Fibroblast of peridontal ligament (primary cell): ENCODE results near the gene TMEM184A.

Experiments used
- DNase-seq: peaks from one replicate; pipeline ENCODE4 v3.0.0-alpha.2; 2010; ENCODE audit errors: extremely low read depth

The TMEM184A gene

DNA sequence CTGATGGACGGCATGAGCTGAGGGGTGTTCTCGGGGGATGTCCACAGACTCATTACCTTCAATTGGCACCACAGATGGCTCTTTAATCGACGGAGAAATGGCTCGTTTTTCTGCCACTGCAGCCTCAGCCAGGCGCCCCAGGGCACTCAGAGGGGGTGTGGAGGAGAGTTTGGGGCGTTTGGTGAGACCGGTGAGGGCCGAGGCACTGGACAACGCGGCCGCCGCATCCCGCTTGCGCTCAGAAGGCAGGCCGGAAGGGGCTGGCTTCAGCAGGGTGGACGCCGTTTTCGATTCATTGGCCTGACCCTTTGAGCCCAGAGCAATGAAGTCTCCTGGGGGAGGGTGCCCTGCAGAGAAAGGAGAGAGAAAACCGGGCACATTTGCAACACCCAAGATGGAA lies 53.2 kb downstream of the TMEM184A start:
- DNase-seq: no peak

DNA sequence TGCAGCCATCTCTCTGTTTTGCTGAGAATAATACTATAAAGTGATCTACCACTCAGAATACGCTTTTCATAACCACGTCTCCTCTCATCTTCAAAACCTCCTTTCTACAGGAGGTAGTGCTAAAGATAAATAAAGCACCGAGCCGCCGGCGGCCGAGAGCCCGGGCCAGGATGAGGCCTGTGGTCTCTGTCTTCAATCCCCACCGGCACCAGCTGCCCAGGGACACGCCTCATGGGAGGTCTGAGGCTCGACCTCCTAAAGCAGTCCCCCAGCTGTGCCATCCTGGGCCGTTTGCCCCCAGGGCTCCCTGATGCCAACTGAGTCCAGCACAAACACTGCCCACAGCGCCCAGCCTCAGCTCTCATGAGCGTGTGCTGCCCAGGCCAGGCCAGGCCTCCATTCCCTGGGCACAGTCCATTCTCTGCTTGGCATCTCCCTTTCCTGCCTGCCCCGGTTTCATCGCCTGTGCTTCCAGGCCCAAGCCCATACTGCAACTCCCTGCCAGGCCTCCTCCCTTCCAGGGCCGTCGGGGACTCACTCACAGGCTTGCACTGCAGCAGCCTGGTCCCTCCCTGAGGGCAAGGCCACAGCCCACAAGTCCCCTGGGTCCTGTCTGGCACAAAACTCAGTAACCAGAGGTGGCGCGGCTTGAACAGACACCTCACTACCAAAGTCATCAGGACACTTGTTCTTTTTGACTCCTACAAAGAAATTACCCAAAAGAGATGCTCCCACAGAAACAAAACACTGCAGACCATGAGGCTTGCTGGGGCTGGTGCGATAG lies 54.3 kb downstream of the TMEM184A start:
- no peak for DNase-seq

DNA sequence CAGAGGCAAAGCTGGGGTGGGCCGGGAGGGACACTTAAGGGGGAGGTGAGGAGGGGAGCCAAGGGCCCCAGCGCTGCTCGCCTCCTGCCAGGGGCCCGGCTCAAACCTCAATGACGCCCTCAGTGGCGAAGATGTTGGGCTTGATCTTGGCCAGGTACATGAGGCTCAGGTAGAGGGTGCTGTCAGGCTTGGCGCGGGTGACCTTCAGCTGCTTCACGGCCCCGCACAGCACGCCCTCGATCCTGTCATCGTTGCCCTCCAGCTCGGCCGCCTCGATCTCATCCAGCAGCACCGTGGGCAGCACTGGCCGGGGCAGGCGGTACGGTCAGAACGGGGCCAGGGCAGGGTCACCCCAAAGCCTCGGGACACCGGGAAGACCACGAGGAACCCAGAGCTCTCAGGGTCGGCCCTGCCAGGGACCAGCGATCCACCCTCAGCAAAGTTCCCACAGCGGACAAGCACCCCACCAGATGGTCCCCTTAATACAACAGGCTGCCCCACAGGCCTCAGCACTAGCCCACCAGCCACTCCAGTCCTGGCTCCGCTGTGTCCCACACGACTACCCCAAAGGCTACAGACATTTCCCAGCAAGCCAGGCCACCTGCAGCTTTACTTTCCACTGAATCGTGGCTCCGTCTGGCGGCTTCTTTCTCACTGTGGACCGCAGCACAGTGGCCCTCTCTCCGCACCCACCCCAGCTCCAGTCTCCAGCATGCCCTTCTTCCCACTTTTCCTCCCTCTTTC lies 55.8 kb downstream of the TMEM184A start:
- DNase-seq: no peak

- DNase-seq: no peak
Observed at GRCh38 chr7:1499367-1500029, 56.5 kb downstream of the TMEM184A start.

GRCh38 chr7:1498370-1499305 lies 57.4 kb downstream of the TMEM184A start:
- DNase-seq: no peak

- DNase-seq: no peak
Observed at GRCh38 chr7:1497293-1497927, 58.6 kb downstream of the TMEM184A start.

DNA sequence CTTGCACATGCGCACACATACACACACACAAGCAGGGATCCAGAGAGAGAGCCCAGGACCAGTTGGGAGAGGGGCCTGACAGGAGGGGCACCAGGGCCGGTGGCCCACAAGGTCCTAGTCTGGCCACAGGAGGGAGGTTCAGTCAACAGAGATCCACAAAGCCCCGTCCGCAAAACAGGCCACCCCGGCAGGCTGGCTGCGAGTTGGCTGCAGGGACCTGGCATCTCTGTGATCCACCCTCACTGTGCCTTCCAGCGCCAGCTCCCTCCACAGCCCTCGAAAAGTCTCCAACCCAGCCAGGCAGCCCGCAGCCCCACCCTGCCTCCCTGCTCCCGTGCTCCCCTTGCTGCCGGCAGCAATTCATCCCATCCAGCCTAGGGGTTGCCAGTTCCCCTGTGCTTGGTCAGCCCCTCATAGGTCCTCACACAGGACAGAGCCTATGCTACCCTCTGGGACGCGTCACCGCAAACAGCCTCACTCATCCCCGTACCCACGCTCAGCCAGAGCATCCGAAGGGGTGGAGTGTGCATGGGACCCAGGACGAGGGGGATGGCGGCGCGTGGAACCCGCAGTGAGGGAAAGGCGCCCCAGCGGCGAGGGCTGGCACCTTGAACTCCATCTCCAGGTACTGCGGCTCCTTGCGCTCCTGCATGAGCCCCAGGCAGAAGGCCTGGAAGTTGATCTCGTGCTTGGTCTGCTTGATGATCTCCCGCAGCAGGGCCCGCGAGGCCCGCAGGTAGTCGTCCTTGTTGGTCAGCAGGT lies 59.3 kb downstream of the TMEM184A start:
- no peak for DNase-seq

DNA sequence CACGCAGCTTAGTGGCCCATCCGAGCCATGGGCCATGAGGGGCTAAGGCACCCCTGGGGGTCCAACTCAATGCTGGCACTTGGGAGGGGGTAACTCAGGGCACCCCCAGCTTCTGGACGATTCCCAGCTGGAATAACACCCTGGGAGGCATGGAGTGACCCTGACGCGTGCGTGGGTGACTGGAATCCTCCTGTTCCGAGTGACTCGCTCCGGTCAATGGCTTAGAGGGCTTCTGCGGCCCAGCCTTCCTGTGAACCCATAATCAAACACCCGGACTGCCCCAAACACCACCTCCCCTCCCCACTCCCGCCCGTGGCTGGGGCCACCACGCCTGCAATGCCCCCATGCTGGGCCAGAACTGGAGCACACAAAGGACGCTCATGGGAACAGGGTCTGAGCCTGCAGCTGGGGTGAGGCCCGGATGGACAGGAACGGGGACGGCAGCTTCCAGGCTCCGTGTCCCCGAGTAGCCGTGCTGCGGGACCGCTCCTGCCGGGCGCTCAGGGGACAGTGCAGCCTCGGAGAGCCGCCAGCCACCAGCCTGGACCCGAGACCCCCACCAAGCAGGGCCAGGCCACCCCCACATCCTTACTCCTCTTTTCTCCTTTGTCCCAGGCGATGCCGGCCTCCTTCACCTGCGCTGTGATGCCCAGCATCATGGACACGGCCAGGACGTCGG lies 60.3 kb downstream of the TMEM184A start:
- DNase-seq: no peak

DNA sequence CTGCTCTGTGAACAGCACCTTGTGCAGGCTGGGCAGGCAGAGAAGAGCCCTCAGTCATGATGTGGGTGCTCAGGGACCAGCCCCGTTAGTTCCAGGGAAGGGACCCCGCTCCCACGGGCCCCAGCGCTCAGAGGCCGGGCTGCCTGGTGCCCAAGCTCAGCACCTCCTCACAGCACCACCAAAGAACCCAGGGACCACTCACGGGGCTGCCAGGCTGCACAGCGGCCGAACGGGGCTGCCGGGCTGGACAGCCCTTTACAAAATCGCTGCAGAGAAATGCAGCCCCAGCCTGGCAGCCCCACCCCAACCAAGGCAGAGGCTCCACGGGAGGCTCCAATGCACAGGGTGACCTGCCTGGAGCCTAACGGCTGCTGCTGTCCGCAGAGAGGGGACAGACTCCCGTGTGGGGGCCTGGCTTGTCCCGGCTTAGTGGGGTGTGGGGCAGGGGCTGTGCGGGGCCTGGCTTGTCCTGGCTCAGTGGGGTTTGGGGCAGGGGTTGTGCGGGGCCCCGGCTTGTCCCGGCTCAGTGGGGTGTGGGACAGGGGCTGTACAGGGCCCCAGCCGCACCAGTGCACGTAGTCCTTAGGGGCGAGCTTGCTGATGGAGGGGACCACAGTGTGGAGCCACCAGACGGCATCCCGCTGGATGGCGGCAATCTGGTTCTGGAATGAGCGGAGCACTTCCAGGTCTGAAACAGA lies 61.0 kb downstream of the TMEM184A start:
- DNase-seq: no peak

- no peak for DNase-seq
Observed at GRCh38 chr7:1494447-1494846, 61.6 kb downstream of the TMEM184A start.

DNA sequence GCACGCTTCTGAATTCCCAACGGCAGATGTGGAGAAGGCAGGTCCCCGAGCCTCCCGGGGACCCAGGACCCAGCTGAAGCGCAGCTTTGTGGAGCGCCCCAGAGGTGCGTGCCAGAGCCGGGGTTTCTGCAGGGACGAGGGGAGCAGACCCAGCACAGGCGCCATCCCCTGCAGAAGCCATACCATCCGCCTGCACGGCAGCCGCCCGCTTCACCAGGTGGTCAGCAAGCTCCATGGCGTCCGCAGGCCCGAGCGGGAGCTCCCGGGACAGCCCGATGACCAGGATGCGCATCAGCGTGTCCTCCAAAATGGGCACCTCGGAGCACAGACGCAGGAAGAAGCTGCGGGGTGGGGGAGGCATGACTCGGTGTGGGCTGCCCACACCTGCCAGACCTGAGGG lies 62.4 kb downstream of the TMEM184A start:
- no peak for DNase-seq

- DNase-seq: no peak
Observed at GRCh38 chr7:1493129-1493528, 62.9 kb downstream of the TMEM184A start.

DNA sequence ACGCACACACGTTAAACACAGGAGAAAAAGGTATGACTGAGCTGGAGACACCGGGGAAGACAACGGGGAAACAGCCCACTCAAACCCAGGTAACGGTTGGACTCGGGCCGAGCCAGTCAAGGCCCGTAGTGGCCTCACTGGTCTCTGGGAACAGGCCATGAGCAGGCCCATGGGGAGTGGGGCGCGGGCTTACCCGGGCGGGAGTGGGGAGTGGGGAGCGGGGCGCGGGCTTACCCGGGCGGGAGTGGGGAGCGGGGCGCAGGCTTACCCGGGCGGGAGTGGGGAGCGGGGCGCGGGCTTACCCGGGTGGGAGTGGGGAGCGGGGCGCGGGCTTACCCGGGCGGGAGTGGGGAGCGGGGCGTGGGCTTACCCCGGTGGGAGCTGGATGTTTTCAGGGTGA lies 63.4 kb downstream of the TMEM184A start:
- DNase-seq: no peak
